Neural cell (in vitro differentiated cells): ENCODE results near the gene GAS7. TPM values are rescaled to one million over a fixed set of nuclear protein-coding genes. Genes with fewer than 3 reads are reported as not detected.

Source experiments
- H2AFZ ChIP-seq: fragments of 200-600, 300-800 bp; sonication (generic), shearing (Covaris generic); 2 replicates; pipeline ENCODE4 v1.6.0; 2014; ENCODE audit warnings: low read depth, mild to moderate bottlenecking, antibody characterized with exemption, low read length, moderate library complexity
- H3F3A ChIP-seq: fragments of 200-600 bp; shearing (Covaris generic); 2 replicates; pipeline ENCODE4 v1.6.1; 2016; ENCODE audit warnings: mild to moderate bottlenecking, moderate library complexity, mixed read lengths, antibody characterized with exemption, low read length; ENCODE audit not compliant: insufficient read depth, poor library complexity, severe bottlenecking
- H3K27ac ChIP-seq: fragments of 200-600, 300-800 bp; sonication (generic), shearing (Covaris generic); 2 replicates; pipeline ENCODE4 v1.5.1; 2014; ENCODE audit warnings: mild to moderate bottlenecking, low read length, moderate library complexity
- H3K27me3 ChIP-seq: fragments of 300-800, 200-600 bp; sonication (generic), shearing (Covaris generic); 2 replicates; pipeline ENCODE4 v1.6.0; 2014; ENCODE audit warnings: mild to moderate bottlenecking, low read depth, low read length, moderate library complexity; ENCODE audit not compliant: insufficient read depth
- H3K36me3 ChIP-seq: fragments of 300-800, 200-600 bp; sonication (generic), shearing (Covaris generic); 2 replicates; pipeline ENCODE4 v1.5.1; 2014; ENCODE audit warnings: mild to moderate bottlenecking, antibody characterized with exemption, low read length, moderate library complexity; ENCODE audit not compliant: insufficient read depth
- H3K4me2 ChIP-seq: fragments of 300-800, 200-600 bp; sonication (generic), shearing (Covaris generic); 2 replicates; pipeline ENCODE4 v1.6.0; 2014; ENCODE audit warnings: mild to moderate bottlenecking, low read length
- H3K4me3 ChIP-seq: fragments of 300-800, 200-600 bp; sonication (generic), shearing (Covaris generic); 2 replicates; pipeline ENCODE4 v1.5.1; 2014; ENCODE audit warnings: mild to moderate bottlenecking, low read length, moderate library complexity
- H3K79me2 ChIP-seq: fragments of 200-600 bp; shearing (Covaris generic); replicated peaks from 2 replicates; pipeline ENCODE4 v1.6.0; 2014; ENCODE audit warnings: mild to moderate bottlenecking, low read length, moderate library complexity; ENCODE audit not compliant: insufficient read depth
- H3K9ac ChIP-seq: fragments of 300-800, 200-600 bp; sonication (generic), shearing (Covaris generic); 2 replicates; pipeline ENCODE4 v1.6.1; 2016; ENCODE audit warnings: mild to moderate bottlenecking, low read length, mixed read lengths
- H3K9me2 ChIP-seq: fragments of 200-600 bp; shearing (Covaris generic); 2 replicates; pipeline ENCODE4 v1.6.1; 2016; ENCODE audit warnings: mild to moderate bottlenecking, low read length, mixed read lengths; ENCODE audit not compliant: insufficient read depth
- H3K9me3 ChIP-seq: fragments of 200-600, 300-800 bp; sonication (generic), shearing (Covaris generic); 2 replicates; pipeline ENCODE4 v1.6.1; 2016; ENCODE audit warnings: mild to moderate bottlenecking, mixed run types, low read length, moderate library complexity, mixed read lengths
- H4K20me1 ChIP-seq: fragments of 200-600 bp; shearing (Covaris generic); 2 replicates; pipeline ENCODE4 v1.6.1; 2016; ENCODE audit warnings: mild to moderate bottlenecking, mixed run types; ENCODE audit not compliant: insufficient read depth
- EP300 ChIP-seq: fragments of 450-650 bp; conservative IDR thresholded peaks from 2 replicates; pipeline ENCODE4 v1.6.1; 2014; ENCODE audit warnings: antibody characterized with exemption, mild to moderate bottlenecking, moderate library complexity; ENCODE audit not compliant: poor library complexity, severe bottlenecking
- EZH2 ChIP-seq: fragments of 200-600, 300-800 bp; shearing (Covaris generic), sonication (generic); IDR thresholded peaks from 2 replicates; pipeline ENCODE4 v1.6.1; 2014; ENCODE audit warnings: antibody characterized with exemption, low read length, borderline replicate concordance, mild to moderate bottlenecking; ENCODE audit not compliant: insufficient read depth, poor library complexity, severe bottlenecking
- MXI1 ChIP-seq: fragments of 450-650 bp; conservative IDR thresholded peaks from 2 replicates; pipeline ENCODE4 v1.6.1; 2014; ENCODE audit warnings: antibody characterized with exemption, mild to moderate bottlenecking; ENCODE audit not compliant: poor library complexity, severe bottlenecking
- POLR2AphosphoS5 ChIP-seq: IDR thresholded peaks from 2 replicates; pipeline ENCODE4 v1.6.1; 2012
- RAD21 ChIP-seq: fragments of 450-650 bp; conservative IDR thresholded peaks from 2 replicates; pipeline ENCODE4 v1.6.1; 2014; ENCODE audit warnings: antibody characterized with exemption, mild to moderate bottlenecking, moderate library complexity
- REST ChIP-seq: IDR thresholded peaks from 2 replicates; pipeline ENCODE4 v1.6.1; 2012; ENCODE audit warnings: borderline replicate concordance
- SMC3 ChIP-seq: fragments of 450-650 bp; conservative IDR thresholded peaks from 2 replicates; pipeline ENCODE4 v1.6.1; 2014; ENCODE audit warnings: antibody characterized with exemption, mild to moderate bottlenecking, moderate library complexity; ENCODE audit not compliant: poor library complexity
- TAF1 ChIP-seq: IDR thresholded peaks from 2 replicates; pipeline ENCODE4 v1.6.1; 2012; ENCODE audit warnings: low read depth
- polyA plus RNA-seq: library from polyadenylated mRNA; depleted of rRNA; stranded (reverse); fragments of >200 nt; gene quantifications from 2 replicates; pipeline ENCODE4 v1.2.3, GENCODE V29; 2014
- TF ChIP-seq, protein P1 (sequence below): fragments of 450-650 bp; IDR thresholded peaks from 2 replicates; pipeline ENCODE4 v1.5.1; 2014; ENCODE audit warnings: antibody characterized with exemption, mild to moderate bottlenecking, moderate library complexity; ENCODE audit not compliant: poor library complexity, severe bottlenecking

The GAS7 gene
- polyA plus RNA-seq, 1 donor from 2014 or later: 23.6 TPM

DNA sequence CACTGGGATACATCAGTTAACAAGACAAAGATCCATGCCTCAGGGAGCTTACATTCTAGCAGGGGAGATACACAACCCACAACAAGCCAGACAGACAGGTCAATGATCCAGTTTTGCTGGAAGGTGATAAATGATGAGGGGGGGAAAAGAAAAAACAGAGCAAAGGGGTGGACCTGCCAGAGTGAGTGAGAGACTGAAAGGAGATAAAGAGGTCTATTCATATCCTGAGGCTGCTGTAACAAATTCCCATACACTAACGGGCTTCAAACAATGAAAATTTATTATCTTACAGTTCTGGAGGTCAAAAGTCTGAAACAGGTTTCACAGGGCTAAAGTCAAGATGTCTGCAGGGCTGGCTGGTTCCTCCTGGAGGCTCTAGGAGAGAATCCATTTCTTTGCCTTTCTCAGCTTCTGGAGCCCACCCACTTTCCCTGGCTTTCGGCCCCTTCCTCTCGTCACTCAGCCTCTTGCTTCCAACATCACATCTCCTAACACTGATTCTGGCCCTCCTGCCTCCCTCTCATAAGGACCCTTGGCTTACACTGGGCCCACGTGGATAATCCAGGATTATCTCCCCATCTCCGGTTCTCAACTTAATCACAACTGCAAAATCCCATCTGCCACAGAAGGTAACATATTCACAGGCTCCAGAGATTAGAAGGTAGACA lies 81.5 kb downstream of the GAS7 start:
- no peak overlapping the region for H3K4me2 ChIP-seq
- no peaks in the 10 kb centered on the region for H3K27me3 ChIP-seq
- H2AFZ ChIP-seq: no peak overlapping the region
- no peaks in the 10 kb centered on the region for H4K20me1 ChIP-seq
- H3F3A ChIP-seq: no peaks in the 10 kb centered on the region
- H3K79me2 ChIP-seq: no peaks in the 10 kb centered on the region
- H3K9me2 ChIP-seq: no peaks in the 10 kb centered on the region
- peaks cover 3% of the 10 kb centered on the region for H3K9me3 ChIP-seq
- TF ChIP-seq SMC3 (no peak), EZH2 (no peak)
- no peak overlapping the region for H3K9ac ChIP-seq
- no peak overlapping the region for H3K4me3 ChIP-seq
- no peaks in the 10 kb centered on the region for H3K36me3 ChIP-seq
- H3K27ac ChIP-seq: no peak overlapping the region

DNA sequence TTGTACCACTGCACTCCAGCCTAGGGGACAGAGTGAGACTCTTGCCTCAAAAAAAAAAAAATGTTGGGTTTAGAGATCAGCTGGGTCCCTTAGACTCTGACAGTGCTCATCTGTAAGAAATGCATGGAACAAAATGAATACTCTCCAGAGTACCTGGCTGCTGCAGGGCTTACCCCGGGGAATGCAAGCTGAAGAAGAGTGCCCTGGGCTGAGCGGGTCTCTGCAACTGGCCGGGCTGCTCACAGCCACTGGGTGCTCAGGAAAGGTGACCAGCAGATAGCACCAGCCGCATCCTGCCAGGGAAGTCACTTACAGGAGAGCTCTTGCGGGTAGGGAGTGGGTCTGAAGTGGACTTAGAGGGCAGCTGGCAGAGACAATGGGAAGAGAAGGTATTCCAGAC lies 82.1 kb downstream of the GAS7 start:
- no peaks in the 10 kb centered on the region for H3F3A ChIP-seq
- no peak overlapping the region for H3K27ac ChIP-seq
- no peaks in the 10 kb centered on the region for H3K27me3 ChIP-seq
- no peaks in the 10 kb centered on the region for H4K20me1 ChIP-seq
- no peak overlapping the region for H3K4me2 ChIP-seq
- no peak overlapping the region for H3K9ac ChIP-seq
- TF ChIP-seq REST: no peak
- no peak for TF ChIP-seq EZH2
- TF ChIP-seq RAD21: no peak
- TF ChIP-seq POLR2AphosphoS5: no peak
- TF ChIP-seq MXI1: no peak
- TF ChIP-seq TAF1: no peak
- TF ChIP-seq SMC3: no peak
- TF ChIP-seq, protein P1, sequence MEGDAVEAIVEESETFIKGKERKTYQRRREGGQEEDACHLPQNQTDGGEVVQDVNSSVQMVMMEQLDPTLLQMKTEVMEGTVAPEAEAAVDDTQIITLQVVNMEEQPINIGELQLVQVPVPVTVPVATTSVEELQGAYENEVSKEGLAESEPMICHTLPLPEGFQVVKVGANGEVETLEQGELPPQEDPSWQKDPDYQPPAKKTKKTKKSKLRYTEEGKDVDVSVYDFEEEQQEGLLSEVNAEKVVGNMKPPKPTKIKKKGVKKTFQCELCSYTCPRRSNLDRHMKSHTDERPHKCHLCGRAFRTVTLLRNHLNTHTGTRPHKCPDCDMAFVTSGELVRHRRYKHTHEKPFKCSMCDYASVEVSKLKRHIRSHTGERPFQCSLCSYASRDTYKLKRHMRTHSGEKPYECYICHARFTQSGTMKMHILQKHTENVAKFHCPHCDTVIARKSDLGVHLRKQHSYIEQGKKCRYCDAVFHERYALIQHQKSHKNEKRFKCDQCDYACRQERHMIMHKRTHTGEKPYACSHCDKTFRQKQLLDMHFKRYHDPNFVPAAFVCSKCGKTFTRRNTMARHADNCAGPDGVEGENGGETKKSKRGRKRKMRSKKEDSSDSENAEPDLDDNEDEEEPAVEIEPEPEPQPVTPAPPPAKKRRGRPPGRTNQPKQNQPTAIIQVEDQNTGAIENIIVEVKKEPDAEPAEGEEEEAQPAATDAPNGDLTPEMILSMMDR: no peak
- TF ChIP-seq EP300: no peak
- H3K4me3 ChIP-seq: no peak overlapping the region
- H3K9me3 ChIP-seq: peaks cover 3% of the 10 kb centered on the region
- no peaks in the 10 kb centered on the region for H3K9me2 ChIP-seq
- no peaks in the 10 kb centered on the region for H3K79me2 ChIP-seq
- H2AFZ ChIP-seq: no peak overlapping the region
- H3K36me3 ChIP-seq: no peaks in the 10 kb centered on the region
